Gastroesophageal sphincter (tissue), 3 donors: ENCODE measurements around the gene PBX1.

Experiments used
- POLR2A ChIP-seq, 2 donors: fragments of 450-650 bp; IDR thresholded peaks; one replicate each; pipeline ENCODE4 v1.6.1; 2017; ENCODE audit warnings: antibody characterized with exemption in 2 of 2, mild to moderate bottlenecking in 2 of 2, moderate library complexity in 1 of 2
- POLR2AphosphoS5 ChIP-seq: sonication (generic); formaldehyde crosslinking; IDR thresholded peaks from one replicate; pipeline ENCODE4 v1.6.1; 2017; ENCODE audit warnings: antibody characterized with exemption
- TF ChIP-seq, protein P1 (sequence below), 4 experiments: fragments of 200-600 bp in 2 of 4; fragments of 450-650 bp in 2 of 4; sonication (generic) in 1 of 4; IDR thresholded peaks; one replicate each; pipeline ENCODE4 v1.5.1; 2017 to 2019; ENCODE audit warnings: antibody characterized with exemption in 4 of 4, mild to moderate bottlenecking in 2 of 4, moderate library complexity in 2 of 4

DNA sequence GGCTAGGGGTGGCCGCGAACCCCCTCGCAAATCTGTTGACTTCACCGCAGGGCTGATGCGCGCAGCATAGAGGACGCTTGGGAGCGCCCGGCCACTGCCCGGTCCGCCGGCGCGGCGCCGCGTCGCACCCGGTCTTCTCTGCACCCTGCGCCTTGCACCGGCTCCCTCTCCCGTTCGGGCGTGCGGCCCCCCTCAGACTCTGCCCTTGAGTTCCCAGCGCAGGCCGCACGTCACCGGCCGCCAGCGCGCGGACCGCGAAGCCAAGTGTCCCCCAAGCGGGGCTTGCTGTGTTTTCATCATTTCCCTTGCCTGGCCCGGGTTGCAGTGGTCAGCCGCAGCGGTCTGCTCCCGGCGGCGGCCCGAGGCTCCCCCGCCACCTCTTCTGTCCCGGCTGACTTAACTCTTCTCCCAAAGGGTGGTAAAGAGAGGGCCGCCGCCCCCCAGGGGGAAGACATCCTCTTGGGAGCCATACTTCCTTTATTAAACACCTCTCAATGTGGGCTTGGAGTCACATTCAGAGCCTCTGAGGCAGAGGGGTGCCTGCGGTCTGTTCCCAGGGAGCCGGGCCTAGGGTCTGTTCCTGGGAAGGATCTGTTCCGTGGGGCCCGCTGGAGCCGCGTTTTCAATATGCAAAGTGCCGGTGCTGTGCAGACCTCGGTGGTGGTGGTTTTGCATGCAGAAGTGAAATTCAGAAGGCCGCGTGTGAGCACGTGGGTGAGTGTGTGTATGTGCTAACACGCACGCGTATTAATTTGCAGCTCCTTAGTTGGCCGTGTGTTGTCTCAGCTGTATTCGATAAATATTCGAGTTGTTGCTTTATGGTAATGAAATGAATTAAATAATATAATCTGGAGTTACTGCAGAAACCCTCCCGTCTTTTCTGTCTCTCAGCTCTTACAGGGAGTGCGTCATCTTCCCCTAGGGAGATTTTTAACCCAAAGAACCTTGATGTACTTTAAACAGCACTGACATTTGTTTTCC is 17.6 kb downstream of the PBX1 start:
- TF ChIP-seq, protein P1, sequence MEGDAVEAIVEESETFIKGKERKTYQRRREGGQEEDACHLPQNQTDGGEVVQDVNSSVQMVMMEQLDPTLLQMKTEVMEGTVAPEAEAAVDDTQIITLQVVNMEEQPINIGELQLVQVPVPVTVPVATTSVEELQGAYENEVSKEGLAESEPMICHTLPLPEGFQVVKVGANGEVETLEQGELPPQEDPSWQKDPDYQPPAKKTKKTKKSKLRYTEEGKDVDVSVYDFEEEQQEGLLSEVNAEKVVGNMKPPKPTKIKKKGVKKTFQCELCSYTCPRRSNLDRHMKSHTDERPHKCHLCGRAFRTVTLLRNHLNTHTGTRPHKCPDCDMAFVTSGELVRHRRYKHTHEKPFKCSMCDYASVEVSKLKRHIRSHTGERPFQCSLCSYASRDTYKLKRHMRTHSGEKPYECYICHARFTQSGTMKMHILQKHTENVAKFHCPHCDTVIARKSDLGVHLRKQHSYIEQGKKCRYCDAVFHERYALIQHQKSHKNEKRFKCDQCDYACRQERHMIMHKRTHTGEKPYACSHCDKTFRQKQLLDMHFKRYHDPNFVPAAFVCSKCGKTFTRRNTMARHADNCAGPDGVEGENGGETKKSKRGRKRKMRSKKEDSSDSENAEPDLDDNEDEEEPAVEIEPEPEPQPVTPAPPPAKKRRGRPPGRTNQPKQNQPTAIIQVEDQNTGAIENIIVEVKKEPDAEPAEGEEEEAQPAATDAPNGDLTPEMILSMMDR (IDR thresholded peaks at IDR 0.05), result peak in 2 of 4 experiments; percentile 8 to 13
- no peak for TF ChIP-seq POLR2A (IDR thresholded peaks at IDR 0.05)
- TF ChIP-seq POLR2AphosphoS5, result peak; percentile 42
